ENCODE results near the gene PCDHGA4. TPM values are rescaled to one million over a fixed set of nuclear protein-coding genes. Genes with fewer than 3 reads are reported as not detected.
"Not testable (repeated sequence)": the region's sequence is repeated elsewhere in the genome, so short reads cannot be mapped to it uniquely, and the experiment has no call there.

Gene PCDHGA4
- total RNA-seq, 1 experiment from 2014 or later = 0.07 TPM

GRCh38 chr5:141328231-141328630, 26.6 kb upstream of the PCDHGA4 start:
- CTCF ChIA-PET = interaction anchor here (0.9 kb wide), 1 partner anchor 10 kb away, joined by 3 read pairs; the partner anchor contains the start of gene PCDHGA2
- Mint-ChIP-seq H3K9me3 (ENCODE audit: low read depth, unreplicated experiment) (peaks cover 8% of the 10 kb centered on the region), H3K27me3 (ENCODE audit: unreplicated experiment) (no peaks in the 10 kb centered on the region), H3K36me3 (ENCODE audit: insufficient read depth, unreplicated experiment) (no peaks in the 10 kb centered on the region), H3K4me1 (ENCODE audit: low read depth, unreplicated experiment) (no peaks in the 10 kb centered on the region), H3K4me3 (ENCODE audit: low read depth, unreplicated experiment) (no peak overlapping the region), H3K27ac (ENCODE audit: unreplicated experiment) (no peak overlapping the region)
- intact Hi-C loops (cut with micrococcal nuclease; ENCODE audit: unreplicated experiment) = no loop called here
- no peak for TF ChIP-seq CTCF (IDR thresholded peaks at IDR 0.05; ENCODE audit: unreplicated experiment)
- no peak for DNase-seq
- BruUV-seq (replicated peaks) = no TSS peak

GRCh38 chr5:141330299-141331080, 24.3 kb upstream of the PCDHGA4 start, which contains the start of gene PCDHGA1:
PCDHGA1 (plus strand) TSS chr5:141330514.
- Mint-ChIP-seq H3K4me3 (ENCODE audit: low read depth, unreplicated experiment) (no peak within 1 kb of the TSS), H3K36me3 (ENCODE audit: insufficient read depth, unreplicated experiment) (no peaks in the 10 kb centered on the region), H3K27me3 (ENCODE audit: unreplicated experiment) (no peaks in the 10 kb centered on the region), H3K27ac (ENCODE audit: unreplicated experiment) (no peak within 1 kb of the TSS), H3K4me1 (ENCODE audit: low read depth, unreplicated experiment) (no peaks in the 10 kb centered on the region), H3K9me3 (ENCODE audit: low read depth, unreplicated experiment) (peaks cover 8% of the 10 kb centered on the region)
- intact Hi-C loops (cut with micrococcal nuclease; ENCODE audit: unreplicated experiment) = no loop called here
- no TSS peak for BruUV-seq (replicated peaks)
- CTCF ChIA-PET = interaction anchor here (0.9 to 1.8 kb wide), 2 partner anchors 10 to 234 kb away, joined by 3 to 5 read pairs; partner anchors contain the start of gene TAF7
- no peak for TF ChIP-seq CTCF (IDR thresholded peaks at IDR 0.05; ENCODE audit: unreplicated experiment)
- no peak for DNase-seq

- H3K27me3 Mint-ChIP-seq (ENCODE audit: unreplicated experiment); H3K4me1 Mint-ChIP-seq (ENCODE audit: low read depth, unreplicated experiment); H3K27ac Mint-ChIP-seq (ENCODE audit: unreplicated experiment); CTCF ChIA-PET; H3K36me3 Mint-ChIP-seq (ENCODE audit: insufficient read depth, unreplicated experiment); BruUV-seq (replicated peaks); intact Hi-C loops (cut with micrococcal nuclease; ENCODE audit: unreplicated experiment); H3K4me3 Mint-ChIP-seq (ENCODE audit: low read depth, unreplicated experiment); DNase-seq: not testable (repeated sequence)
- peaks cover 12% of the 10 kb centered on the region for H3K9me3 Mint-ChIP-seq (ENCODE audit: low read depth, unreplicated experiment)
These were observed 22.2 kb upstream of the PCDHGA4 start for GRCh38 chr5:141332571-141332970.

GRCh38 chr5:141338538-141339306, 16.1 kb upstream of the PCDHGA4 start, which contains the start of gene PCDHGA2:
PCDHGA2 (plus strand) TSS chr5:141338760.
- no TSS peak for BruUV-seq (replicated peaks)
- CTCF ChIA-PET = interaction anchor here (0.6 kb wide), 1 partner anchor 10 kb away, joined by 3 read pairs; no protein-coding TSS in a partner anchor
- no peaks in the 10 kb centered on the region for H3K27me3 Mint-ChIP-seq (ENCODE audit: unreplicated experiment)
- H3K9me3 Mint-ChIP-seq (ENCODE audit: low read depth, unreplicated experiment) = peaks cover 23% of the 10 kb centered on the region
- no peak for DNase-seq
- H3K27ac Mint-ChIP-seq (ENCODE audit: unreplicated experiment) = no peak within 1 kb of the TSS
- intact Hi-C loops (cut with micrococcal nuclease; ENCODE audit: unreplicated experiment) = no loop called here
- H3K4me1 Mint-ChIP-seq (ENCODE audit: low read depth, unreplicated experiment) = no peaks in the 10 kb centered on the region
- no peaks in the 10 kb centered on the region for H3K36me3 Mint-ChIP-seq (ENCODE audit: insufficient read depth, unreplicated experiment)
- H3K4me3 Mint-ChIP-seq (ENCODE audit: low read depth, unreplicated experiment) = no peak within 1 kb of the TSS
- no peak for TF ChIP-seq CTCF (IDR thresholded peaks at IDR 0.05; ENCODE audit: unreplicated experiment)

- CTCF ChIA-PET = not testable (repeated sequence)
These were observed 14.0 kb upstream of the PCDHGA4 start for GRCh38 chr5:141340781-141341354.

More at GRCh38 chr5:141340781-141341354, 14.0 kb upstream of the PCDHGA4 start:
- H3K27me3 Mint-ChIP-seq (ENCODE audit: unreplicated experiment); H3K4me3 Mint-ChIP-seq (ENCODE audit: low read depth, unreplicated experiment); intact Hi-C loops (cut with micrococcal nuclease; ENCODE audit: unreplicated experiment); H3K27ac Mint-ChIP-seq (ENCODE audit: unreplicated experiment); H3K4me1 Mint-ChIP-seq (ENCODE audit: low read depth, unreplicated experiment); BruUV-seq (replicated peaks); DNase-seq; H3K36me3 Mint-ChIP-seq (ENCODE audit: insufficient read depth, unreplicated experiment): not testable (repeated sequence)
- peaks cover 27% of the 10 kb centered on the region for H3K9me3 Mint-ChIP-seq (ENCODE audit: low read depth, unreplicated experiment)
